ENCODE measurements around the gene KRTAP1-3.
"Not testable (repeated sequence)": the region's sequence is repeated elsewhere in the genome, so short reads cannot be mapped to it uniquely, and the experiment has no call there.

DNA sequence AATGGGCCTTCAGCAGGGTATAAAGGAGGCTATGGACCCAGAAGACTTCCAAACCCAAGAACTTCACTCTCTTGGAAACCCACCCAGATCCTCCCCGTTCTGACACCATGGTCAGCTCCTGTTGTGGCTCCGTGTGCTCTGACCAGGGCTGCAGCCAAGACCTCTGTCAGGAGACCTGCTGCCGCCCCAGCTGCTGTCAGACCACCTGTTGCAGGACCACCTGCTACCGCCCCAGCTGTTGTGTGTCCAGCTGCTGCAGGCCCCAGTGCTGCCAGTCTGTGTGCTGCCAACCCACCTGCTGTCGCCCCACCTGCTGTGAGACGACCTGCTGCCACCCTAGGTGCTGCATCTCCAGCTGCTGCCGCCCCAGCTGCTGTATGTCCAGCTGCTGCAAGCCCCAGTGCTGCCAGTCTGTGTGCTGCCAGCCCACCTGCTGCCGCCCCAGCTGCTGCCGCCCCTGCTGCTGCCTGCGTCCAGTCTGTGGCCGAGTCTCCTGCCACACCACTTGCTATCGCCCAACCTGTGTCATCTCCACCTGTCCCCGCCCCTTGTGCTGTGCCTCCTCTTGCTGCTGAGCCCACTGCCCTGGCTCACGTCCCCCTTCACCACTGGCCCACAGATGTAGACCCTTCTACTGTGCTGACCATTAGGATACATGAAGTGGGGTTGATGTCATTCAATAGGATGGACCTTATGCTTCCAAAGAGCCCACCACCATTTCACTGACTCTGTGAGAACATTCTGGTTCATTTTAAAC lies 49.6 kb upstream of the KRTAP1-3 start, which contains the start of gene KRTAP4-7:
- not testable (repeated sequence) for TF ChIP-seq SMAD4 (CRISPR knock-in tag; IDR thresholded peaks at IDR 0.05); SP1 (CRISPR knock-in tag; conservative IDR thresholded peaks at IDR 0.05); NFATC4 (CRISPR knock-in tag; IDR thresholded peaks at IDR 0.05); EMX1 (CRISPR knock-in tag; IDR thresholded peaks at IDR 0.05); NR3C1 (CRISPR knock-in tag; conservative IDR thresholded peaks at IDR 0.05; ENCODE audit: low read depth); ESRRA (CRISPR knock-in tag; IDR thresholded peaks at IDR 0.05; ENCODE audit: borderline replicate concordance)
- TF ChIP-seq, protein P1, sequence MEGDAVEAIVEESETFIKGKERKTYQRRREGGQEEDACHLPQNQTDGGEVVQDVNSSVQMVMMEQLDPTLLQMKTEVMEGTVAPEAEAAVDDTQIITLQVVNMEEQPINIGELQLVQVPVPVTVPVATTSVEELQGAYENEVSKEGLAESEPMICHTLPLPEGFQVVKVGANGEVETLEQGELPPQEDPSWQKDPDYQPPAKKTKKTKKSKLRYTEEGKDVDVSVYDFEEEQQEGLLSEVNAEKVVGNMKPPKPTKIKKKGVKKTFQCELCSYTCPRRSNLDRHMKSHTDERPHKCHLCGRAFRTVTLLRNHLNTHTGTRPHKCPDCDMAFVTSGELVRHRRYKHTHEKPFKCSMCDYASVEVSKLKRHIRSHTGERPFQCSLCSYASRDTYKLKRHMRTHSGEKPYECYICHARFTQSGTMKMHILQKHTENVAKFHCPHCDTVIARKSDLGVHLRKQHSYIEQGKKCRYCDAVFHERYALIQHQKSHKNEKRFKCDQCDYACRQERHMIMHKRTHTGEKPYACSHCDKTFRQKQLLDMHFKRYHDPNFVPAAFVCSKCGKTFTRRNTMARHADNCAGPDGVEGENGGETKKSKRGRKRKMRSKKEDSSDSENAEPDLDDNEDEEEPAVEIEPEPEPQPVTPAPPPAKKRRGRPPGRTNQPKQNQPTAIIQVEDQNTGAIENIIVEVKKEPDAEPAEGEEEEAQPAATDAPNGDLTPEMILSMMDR (IDR thresholded peaks at IDR 0.05): not testable (repeated sequence)
